Measurements from ENCODE around the gene CNMD.

CNMD gene

GRCh38 chr13:52673465-52673864 is 66.2 kb downstream of the CNMD start:
- DNase-seq = no peak

GRCh38 chr13:52670726-52671125 is 68.9 kb downstream of the CNMD start:
- DNase-seq = no peak

GRCh38 chr13:52669677-52670076 is 69.9 kb downstream of the CNMD start:
- DNase-seq = no peak

- no peak for DNase-seq
Observed at GRCh38 chr13:52665325-52665724, 74.3 kb downstream of the CNMD start.

GRCh38 chr13:52664272-52664671 is 75.3 kb downstream of the CNMD start:
- no peak for DNase-seq

GRCh38 chr13:52659340-52659739 is 80.3 kb downstream of the CNMD start:
- DNase-seq = no peak

All from stimulated activated CD4-positive, alpha-beta T cell treated with anti-CD3 and anti-CD28 coated beads, Interleukin-2, amount 100 ng/mL, for 24 hours (primary cell).